GM18951 (cell line): ENCODE data around the gene STEAP3.

Source experiments
- POLR2A ChIP-seq: IDR thresholded peaks from 4 replicates; pipeline ENCODE4 v1.6.1; 2011; ENCODE audit warnings: mild to moderate bottlenecking; ENCODE audit not compliant: insufficient read length, insufficient read depth; ENCODE audit errors: extremely low read depth
- in situ Hi-C: fragments of 300-500 bp; cut with MboI; formaldehyde crosslinking; loops from one replicate; pipeline ENCODE4 v1.12.0; 2022; ENCODE audit warnings: low sequenced_read_pairs, mixed read lengths, inconsistent platforms; ENCODE audit not compliant: unreplicated experiment

Gene STEAP3

GRCh38 chr2:119242276-119243119 is 18.9 kb downstream of the STEAP3 start:
- in situ Hi-C loops: no loop called here
- TF ChIP-seq POLR2A: no peak

GRCh38 chr2:119243621-119244020 is 20.0 kb downstream of the STEAP3 start:
- in situ Hi-C loops: no loop called here
- TF ChIP-seq POLR2A: no peak

- in situ Hi-C loops: no loop called here
- TF ChIP-seq POLR2A: no peak
Measured at GRCh38 chr2:119245076-119245840, 21.6 kb downstream of the STEAP3 start.

GRCh38 chr2:119245841-119246230 is 22.2 kb downstream of the STEAP3 start:
- in situ Hi-C loops: no loop called here
- no peak for TF ChIP-seq POLR2A

- no peak for TF ChIP-seq POLR2A
- in situ Hi-C loops: no loop called here
Measured at GRCh38 chr2:119246884-119247843, 23.5 kb downstream of the STEAP3 start.

GRCh38 chr2:119247844-119248271 is 24.2 kb downstream of the STEAP3 start:
- in situ Hi-C loops: no loop called here
- TF ChIP-seq POLR2A: no peak

- in situ Hi-C loops: no loop called here
- TF ChIP-seq POLR2A: no peak
Measured at GRCh38 chr2:119248311-119248710, 24.7 kb downstream of the STEAP3 start.

GRCh38 chr2:119248751-119249150 is 25.1 kb downstream of the STEAP3 start:
- no peak for TF ChIP-seq POLR2A
- in situ Hi-C loops: no loop called here

GRCh38 chr2:119249311-119249710 is 25.7 kb downstream of the STEAP3 start:
- TF ChIP-seq POLR2A: no peak
- in situ Hi-C loops: no loop called here

GRCh38 chr2:119249855-119250717 is 26.5 kb downstream of the STEAP3 start:
- in situ Hi-C loops: no loop called here
- no peak for TF ChIP-seq POLR2A

- no peak for TF ChIP-seq POLR2A
Measured at GRCh38 chr2:119250718-119251290, 27.2 kb downstream of the STEAP3 start.

GRCh38 chr2:119251652-119252051 is 28.0 kb downstream of the STEAP3 start:
- no peak for TF ChIP-seq POLR2A
- in situ Hi-C loops: no loop called here

More at GRCh38 chr2:119250718-119251290, 27.2 kb downstream of the STEAP3 start:
- in situ Hi-C loops: no loop called here
